CD4-positive, alpha-beta T cell treated with Interleukin-15 for 4 hours (primary cell): ENCODE data around the gene ZC3H7B.
A peak's percentile ranks its signal among the peaks of the same experiment; 100 is the strongest.
"Not testable (repeated sequence)": the region's sequence is repeated elsewhere in the genome, so short reads cannot be mapped to it uniquely, and the experiment has no call there.

ENCODE experiments used
- DNase-seq: peaks from one replicate; pipeline ENCODE4 v3.0.0-alpha.2; 2020; ENCODE audit warnings: low spot score

The ZC3H7B gene, protein sequence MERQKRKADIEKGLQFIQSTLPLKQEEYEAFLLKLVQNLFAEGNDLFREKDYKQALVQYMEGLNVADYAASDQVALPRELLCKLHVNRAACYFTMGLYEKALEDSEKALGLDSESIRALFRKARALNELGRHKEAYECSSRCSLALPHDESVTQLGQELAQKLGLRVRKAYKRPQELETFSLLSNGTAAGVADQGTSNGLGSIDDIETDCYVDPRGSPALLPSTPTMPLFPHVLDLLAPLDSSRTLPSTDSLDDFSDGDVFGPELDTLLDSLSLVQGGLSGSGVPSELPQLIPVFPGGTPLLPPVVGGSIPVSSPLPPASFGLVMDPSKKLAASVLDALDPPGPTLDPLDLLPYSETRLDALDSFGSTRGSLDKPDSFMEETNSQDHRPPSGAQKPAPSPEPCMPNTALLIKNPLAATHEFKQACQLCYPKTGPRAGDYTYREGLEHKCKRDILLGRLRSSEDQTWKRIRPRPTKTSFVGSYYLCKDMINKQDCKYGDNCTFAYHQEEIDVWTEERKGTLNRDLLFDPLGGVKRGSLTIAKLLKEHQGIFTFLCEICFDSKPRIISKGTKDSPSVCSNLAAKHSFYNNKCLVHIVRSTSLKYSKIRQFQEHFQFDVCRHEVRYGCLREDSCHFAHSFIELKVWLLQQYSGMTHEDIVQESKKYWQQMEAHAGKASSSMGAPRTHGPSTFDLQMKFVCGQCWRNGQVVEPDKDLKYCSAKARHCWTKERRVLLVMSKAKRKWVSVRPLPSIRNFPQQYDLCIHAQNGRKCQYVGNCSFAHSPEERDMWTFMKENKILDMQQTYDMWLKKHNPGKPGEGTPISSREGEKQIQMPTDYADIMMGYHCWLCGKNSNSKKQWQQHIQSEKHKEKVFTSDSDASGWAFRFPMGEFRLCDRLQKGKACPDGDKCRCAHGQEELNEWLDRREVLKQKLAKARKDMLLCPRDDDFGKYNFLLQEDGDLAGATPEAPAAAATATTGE

DNA sequence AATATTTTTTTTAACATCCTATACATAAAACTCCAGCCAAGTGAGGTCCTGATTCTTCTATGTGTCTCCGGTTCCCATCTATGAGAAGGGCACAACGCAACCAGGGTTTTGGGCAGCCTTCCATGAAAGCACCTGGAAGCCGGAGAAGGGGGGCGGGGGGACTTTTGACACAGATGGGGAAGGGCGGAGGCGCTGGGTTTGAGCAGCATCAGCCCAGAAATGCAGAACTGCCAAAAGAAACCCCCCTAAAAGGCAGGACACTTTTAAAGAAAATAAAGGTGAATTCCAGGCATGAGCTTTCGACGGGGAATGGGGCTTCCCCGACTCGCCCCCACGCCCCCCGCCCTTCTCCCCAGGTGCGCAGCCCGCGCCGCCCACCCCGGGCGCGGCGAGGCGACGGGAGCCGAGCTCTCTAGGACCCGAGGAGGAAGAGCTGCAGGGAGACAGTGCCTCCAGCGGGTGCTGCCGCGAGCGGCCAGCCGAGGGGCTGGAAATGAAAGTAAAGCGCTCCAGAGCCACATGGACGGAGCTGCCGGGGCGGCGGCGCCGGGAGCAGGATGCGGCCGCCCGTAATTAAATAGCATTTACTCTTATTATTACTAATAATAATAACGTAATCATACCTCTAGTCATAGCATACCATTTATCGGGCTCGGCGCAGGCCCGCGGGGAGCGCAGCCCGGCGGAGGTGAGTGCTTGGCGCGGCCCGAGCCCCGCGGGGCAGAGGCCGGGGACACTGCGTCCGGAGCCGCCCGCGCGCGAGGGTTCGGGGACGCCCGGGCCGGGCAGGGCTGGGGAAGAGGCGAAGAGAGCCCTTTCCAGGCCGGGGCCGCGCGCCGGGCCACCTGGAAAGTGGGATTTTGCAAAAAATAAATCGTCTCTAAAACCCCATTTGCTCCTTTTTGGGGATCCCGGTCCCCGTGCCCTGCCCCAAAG is at the start of gene ZC3H7B:
ZC3H7B (plus strand) TSS at position 441 of the 936 bp plus-strand sequence. CDS start 19,136 bp downstream, outside the sequence.
- peak; percentile 85 for DNase-seq

DNA sequence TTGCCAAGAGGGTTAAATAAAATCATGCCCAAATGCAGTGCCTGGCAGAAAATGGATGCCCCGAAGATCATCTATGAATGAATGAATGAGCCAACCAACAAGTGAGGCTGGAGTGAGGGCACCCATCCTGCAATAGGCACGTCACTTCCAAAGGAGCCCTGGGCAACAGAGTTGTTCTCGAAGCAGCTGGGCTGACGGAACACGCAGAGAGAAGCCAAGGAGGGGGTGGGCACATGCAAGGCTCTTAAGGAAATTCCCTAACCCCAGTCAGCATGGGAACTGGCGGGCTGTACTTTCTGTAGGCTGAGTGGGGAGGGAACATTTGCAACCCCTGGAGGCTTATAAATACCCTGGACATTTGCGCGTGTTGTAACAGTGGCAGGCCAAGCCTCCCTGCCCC is 49.0 kb upstream of the ZC3H7B start:
- DNase-seq = no peak

DNA sequence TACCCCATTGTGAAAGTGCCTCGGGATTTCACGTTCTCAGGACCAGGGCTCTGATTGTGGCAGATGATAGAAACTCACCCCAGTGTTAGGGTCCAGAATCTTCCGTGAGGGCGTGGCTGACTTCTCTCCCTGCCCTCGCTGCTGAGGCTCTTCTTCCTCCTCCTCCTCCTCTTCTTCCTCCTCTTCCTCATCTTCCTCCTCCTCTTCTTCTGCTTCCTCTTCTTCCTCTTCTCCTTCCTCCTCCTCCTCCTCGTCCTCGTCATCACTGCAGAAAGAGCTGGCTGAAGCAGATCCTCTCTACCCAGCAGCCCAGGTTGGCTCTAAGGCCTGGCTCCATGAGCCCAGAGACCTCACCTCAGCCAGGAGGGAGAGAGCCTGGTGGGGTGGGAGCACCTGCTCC is 47.1 kb upstream of the ZC3H7B start:
- DNase-seq = no peak

DNA sequence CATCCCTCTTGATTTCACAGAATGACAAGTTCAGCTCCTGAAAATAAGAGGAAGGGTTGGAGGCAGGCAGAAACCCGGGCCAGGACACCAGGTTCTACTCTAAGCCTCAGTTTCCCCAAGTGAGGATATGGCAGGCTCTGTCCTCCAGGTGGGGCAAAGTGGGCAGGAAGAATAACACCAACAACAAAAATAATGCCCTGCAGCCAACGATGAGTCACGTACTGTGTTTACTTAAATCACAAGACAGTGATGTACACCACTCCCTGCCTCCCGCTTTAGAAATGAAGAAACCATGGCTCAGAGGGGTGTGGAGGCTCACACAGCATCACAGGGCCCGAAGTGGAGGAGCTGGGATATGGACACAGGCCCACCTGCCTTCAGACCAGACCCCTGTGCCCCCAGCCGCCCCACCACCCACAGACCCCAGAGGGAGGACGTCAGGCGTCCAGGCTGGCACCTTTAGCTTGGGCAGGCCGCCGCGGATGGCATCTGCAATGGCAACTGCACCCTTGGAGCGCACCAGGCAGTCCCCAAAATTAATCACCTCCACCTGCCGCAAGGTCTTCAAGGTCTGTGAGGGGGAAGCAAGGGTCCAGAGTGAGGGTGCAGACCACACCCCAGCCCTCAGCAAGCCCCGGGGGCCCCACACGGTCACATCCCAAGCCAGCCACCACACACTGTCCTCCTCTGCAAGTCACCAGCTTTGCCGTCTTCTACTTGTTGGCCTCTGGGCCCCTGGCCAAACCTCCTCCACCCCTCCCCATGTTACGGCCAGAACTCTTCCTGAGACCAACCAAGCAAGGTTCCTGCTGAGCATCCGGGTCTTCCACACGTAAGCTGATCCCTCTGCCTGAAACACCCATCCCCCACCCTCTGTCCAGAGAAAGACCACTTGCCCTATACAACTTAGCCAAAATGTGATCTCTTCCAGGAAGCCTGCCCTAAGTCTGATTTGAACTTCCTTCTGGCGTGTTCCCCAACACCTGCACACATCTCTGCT is 44.8 kb upstream of the ZC3H7B start:
- DNase-seq = no peak

DNA sequence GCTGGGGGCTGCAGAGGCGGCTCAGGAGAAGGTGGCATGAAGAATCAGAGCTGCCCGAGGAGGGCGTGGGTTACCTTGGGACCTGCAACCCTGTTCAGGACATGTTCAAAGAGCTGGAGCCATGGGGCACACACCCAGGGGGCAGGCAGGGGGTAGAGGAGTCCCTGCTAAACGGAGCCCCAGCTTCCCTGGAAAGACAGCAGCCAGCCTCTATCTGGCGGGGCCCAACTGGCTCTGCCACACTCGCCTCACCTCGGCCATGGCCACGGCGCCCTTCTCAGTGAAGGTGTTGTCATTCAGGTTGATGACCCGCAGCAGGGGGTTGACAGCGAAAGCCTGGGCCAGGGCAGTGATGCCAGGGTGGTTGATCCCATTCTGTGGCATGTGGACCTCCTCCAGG is 43.6 kb upstream of the ZC3H7B start:
- no peak for DNase-seq

DNA sequence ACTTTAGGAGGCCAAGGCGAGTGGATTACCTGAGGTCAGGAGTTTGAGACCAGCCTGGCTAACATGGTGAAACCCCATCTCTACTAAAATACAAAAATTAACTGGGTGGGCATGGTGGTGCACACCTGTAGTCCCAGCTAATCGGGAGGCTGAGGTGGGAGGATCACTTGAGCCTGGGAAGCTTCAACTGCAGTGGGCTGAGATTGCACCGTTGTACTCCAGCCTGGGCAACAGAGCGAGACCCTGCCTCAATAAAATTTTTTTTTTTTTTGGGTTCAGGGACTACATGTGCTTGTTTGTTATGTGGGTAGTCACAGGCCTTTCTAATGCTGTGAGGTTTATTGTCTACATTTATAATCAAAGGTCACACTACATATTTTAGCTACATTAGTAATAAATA is 41.6 kb upstream of the ZC3H7B start:
- DNase-seq = not testable (repeated sequence)

DNA sequence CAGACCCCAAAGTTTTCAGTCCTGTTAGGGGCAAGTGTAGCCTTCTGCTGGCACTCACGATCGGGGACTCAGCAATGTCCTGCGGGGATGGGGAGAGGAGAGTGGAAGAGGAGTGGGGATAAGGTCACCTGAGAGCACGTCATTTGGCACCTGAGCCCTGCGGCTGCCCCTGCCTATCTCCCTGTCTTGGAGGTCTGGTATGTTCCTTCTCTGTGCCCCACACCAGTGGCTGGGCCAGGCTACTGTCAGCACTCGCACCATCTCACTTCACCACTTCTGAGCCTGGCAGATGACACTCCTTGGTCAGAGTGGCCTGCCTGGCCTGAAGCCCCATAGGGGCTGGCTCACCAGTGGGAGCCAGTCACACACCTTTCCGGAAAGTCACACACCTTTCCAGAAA is 40.5 kb upstream of the ZC3H7B start:
- DNase-seq = no peak

DNA sequence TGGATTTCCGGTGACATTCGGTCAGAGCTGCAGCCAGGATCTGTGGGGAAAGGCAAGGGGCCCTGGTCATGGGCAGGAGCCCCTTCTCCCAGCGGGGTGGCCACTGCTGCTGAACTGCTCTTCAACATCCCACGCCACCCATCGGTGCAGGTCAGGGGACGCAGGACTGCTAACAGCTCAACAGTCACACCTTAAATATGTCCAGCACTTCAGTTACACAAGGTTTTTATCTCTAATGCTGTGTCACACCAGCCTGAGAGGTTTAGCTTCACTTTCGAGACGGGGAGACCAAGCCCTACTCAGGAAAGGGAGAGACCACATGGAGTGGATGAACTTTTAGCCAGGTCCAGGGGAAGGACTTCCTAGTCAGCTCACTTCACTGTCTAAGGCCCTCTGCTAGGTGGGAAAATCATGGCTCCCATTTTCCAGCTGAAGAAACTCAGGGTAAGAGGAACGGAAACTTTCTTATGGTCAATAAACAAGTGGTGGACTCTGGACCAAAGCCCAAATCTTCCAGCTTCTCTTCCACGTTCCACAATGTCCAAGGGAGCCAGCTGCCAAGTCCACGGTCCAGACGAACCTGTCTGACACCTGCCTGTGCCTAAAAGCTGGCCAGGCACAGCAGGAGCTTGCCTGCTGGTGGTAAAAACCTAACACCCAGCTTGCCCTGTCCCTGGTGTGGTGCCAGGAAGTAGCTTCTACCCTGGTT is 39.6 kb upstream of the ZC3H7B start:
- DNase-seq = no peak

DNA sequence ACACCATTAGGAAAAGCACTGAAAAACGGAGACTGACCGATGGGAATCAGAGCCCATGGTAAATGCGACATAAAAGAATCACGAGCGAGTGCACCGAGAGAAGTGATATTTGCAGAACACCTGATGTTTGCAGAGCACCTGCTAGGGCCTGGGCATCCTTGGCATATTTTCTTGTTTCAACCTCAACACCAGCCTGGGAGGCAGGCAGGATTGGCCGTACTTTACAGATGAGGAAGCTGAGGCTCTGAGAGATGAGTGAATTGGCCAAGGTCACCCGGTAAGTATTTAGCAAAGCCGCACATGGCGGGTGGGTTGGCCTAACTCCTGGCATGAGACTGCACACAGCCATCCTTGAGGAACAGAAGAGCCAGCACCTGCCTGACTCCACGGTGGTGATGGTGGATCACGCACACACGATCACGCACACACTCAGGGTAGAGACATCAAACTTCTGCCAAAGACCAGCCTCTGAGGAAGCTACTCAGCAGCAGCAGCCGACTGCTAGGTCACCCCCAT is 39.0 kb upstream of the ZC3H7B start:
- no peak for DNase-seq

DNA sequence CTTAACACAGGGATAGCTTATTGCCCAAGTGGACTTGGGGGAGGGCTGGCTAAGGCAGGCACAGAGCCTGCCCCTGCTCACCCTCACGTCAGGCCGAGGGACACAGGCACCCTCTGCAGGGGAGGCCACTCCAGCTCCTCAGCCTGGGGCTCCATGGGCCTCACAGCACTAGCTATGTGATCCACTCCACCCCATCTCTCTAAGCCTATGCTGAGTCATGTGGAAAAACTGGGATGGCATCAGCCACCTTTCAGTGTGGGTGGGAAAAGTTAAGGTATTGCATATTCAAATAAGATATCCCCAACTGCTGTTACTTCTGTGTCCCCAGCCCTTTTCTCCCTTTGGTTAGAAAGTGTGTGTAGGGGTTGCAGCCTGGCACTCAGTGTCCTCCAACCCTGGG is 37.6 kb upstream of the ZC3H7B start:
- DNase-seq = no peak

DNA sequence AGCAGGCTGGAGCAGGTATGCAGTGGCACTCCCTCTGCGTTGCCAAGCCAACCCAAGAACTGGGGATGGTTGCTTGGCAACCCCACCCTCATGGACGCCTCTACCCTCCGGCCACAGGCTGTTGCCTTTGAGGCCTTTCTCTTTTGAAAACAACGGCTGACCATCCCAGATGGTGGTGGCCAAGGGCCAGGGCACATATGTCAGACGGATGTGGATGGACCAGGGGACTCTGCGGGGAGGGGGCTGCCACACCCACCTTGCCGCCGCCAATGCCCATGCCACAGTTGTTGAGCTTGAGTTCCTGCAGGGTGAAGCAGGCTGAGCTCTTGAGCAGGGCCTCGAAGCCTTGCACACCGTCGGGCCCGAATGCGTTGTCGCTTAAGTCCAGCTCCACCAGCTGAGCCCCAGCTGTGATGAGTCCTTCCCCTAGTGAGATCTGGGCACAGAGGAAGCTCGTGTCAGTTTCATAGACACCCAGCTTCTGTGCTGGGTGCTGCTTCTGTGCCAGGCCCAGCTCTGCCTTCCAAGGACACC is 36.9 kb upstream of the ZC3H7B start:
- no peak for DNase-seq

DNA sequence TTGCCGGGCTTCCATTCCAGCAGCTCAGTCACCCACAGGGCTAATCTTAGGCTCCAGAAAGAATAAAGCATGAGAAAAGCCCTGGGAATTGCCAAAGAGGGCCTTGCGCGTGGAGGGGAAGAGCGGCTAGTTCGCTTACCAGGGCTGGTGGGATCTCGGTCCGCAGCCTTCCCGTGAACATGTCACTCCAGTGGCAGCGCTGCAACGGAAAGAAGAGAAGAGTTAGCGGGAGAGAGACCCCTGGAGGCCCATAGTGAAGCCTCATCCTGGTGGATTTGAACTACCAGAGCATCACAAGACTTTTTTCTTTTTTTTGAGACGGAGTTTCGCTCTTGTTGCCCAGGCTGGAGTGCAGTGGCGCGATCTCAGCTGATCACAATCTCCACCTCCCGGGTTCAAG is 33.4 kb upstream of the ZC3H7B start:
- no peak for DNase-seq

DNA sequence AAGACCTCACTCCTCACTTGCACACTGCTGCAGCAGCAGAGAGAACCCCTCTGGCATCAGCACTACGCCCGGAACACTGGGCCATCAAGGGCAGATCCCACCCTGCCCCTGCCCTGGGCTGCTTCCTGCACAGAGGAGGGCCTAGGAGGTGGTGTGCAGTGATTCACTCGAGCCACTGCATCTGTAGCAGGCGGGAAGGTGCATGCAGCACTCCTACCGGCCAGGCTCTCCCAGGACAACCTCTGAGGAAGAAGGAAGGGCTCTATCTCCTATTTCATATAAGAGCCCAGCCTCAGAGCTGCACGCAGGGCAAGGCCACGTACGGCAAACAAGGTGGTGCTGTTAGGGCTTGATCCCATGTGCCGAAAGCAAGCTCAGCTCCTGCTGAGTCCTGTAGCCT is 29.5 kb upstream of the ZC3H7B start:
- DNase-seq = no peak

DNA sequence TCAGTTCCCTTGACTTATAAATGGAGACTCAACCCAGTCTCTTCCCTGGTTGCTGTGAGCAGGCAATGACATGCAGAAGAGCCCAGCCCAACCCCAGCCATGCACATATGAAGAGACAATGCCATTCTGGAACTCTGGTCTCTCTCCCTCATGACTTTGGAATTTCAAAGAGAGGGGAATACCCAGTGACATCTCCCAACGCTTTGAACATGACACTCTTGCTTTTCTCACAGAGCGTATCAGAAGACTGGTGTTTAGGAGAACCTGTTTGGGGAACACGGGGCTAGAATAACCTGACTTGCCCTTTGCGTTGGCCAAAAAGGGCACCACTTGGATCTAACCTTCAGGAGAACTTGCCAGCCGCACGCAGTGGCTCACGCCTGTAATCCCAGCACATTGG is 28.2 kb upstream of the ZC3H7B start:
- no peak for DNase-seq

DNA sequence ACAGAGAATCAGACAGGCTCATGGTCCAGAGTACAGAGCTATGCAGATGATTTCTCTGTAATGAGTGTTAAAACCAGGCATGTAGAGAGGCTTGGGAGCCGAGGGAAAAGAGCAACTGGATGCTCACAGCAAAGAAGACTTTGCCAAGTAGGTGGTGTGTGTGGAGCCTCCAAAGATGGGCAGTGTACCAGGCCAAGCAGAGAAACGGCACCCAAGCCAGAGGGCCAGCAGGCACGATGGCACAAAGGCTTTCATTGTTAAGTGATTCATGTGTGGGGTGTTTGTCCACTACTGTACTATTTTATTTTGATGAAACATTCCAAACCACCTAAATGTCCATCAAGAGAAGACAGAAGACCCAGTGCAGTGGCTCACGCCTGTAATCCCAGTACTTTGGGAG is 26.5 kb upstream of the ZC3H7B start:
- no peak for DNase-seq

DNA sequence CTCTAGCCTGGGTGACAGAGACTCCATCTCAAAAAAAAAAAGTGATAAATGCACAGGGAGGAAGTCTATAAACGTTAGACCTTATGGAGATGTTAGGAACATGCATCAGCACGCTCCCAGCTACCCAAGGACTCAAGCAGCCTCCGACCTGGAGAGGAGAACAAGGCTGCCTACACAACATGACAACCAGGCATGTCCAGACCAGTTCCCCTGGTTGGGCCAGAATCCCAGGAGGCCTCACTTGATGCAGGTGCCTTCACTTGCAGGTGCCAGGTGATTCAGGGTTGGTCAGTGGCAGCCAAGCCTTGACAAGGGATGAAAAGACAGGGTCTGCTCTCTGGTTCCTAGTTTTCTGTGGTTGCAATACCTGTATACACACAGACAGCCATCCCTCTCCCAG is 21.3 kb upstream of the ZC3H7B start:
- DNase-seq = no peak

DNA sequence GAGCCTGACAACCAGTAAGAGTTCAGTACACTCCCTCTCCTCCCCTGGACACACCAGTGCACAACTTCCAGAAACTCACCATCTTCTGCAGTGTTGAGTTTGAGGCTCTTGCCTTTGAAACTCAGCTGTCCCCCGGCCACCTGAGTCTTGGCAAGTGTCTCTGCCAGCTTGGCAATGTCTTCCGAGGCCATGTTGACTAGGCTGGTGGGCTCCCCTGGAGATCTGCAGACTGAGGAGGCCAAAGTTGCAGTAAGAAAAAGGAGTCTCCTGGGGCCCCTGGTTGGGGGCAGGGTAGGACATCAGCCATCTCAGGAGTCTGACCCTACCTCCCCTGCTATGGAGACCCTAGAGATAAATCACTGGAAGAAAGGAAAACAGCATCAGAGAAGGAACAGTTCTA is 20.5 kb upstream of the ZC3H7B start:
- no peak for DNase-seq

DNA sequence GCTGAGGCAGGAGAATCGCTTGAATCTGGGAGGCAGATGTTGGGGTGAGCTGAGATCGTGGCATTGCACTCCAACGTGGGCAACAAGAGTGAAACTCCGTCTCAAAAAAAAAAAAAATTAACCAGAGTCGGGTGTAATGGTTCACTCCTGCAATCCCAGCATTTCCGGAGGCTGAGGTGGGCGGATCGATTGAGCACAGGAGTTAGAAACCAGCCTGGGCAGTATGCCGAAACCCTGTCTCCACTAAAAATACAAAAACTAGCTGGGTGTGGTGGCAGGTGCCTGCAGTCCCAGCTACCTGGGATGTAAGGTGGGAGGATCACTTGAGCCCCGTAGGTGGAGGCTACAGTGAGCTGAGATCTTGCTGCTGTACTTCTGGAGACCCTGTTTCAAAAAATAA is 16.9 kb upstream of the ZC3H7B start:
- DNase-seq = no peak

DNA sequence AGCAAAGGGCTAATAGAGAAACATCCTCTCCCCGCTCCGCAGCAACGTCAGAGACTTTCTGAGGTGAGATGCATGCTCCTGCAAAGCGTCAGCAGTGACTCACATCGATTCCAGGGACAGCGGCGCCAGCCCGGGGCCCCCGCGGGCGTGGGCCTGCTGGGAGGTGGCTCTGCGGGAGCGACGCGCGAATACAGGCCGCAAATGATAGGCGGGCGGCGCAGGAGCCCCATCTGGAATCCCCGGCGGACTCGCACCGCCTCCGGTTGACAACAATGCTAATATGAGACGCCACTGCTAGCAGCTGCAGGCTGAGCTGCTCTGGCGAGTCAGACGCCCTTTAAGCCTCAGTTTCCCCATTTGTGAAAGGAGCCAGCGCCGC is 15.9 kb upstream of the ZC3H7B start:
- DNase-seq = peak; percentile 89
